ENCODE results near the gene POU3F2. TPM values are rescaled to one million over a fixed set of nuclear protein-coding genes. Genes with fewer than 3 reads are reported as not detected.

Gene POU3F2
- not detected in 2 replicates for total RNA-seq

DNA sequence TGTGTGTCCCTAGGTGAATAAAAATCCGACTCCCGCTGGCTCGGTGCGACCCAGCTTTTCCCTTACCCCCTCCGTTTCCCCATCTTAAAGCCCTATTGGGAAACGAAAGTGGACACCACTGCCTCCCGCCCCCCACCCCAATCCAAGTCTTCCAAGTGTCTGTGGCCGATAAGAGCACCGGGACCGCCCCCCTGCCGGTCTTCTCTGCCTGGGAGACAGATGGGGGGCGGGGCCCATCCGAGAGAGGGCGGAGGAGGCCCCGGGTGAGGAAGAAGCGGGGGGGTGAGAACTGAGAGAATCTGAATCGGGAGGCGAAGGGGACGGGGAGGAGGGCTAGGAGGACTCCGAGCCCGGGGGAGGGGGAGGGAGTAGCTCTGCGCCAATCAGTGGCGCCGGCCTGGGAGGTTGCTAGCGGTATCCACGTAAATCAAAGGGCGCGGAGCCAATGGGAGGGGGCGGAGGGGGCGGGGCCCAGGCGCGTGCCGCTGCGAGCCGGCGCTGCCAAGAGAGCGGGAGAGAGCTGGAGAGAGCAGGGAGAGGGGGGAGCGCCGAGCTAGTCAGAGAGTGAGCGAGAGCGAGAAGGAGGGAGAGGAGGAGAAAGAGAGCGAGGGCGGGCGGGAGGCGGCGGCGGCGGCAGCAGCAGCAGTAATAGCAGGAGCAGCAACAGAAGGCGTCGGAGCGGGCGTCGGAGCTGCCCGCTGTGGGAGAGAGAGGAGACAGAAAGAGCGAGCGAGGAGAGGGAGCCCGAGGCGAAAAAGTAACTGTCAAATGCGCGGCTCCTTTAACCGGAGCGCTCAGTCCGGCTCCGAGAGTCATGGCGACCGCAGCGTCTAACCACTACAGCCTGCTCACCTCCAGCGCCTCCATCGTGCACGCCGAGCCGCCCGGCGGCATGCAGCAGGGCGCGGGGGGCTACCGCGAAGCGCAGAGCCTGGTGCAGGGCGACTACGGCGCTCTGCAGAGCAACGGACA is at the start of gene POU3F2:
POU3F2 (plus strand) TSS at position 515 of the 972 bp plus-strand sequence; CDS start at position 815, 300 bp downstream.

Other genes starting within 250 kb of the POU3F2 start
- 9.2 and 11.1 TPM in 2 replicates for gene FBXL4, start 113.4 kb downstream of the POU3F2 start, total RNA-seq